IMR-90 (cell line): ENCODE data around the gene ALLC. TPM values are rescaled to one million over a fixed set of nuclear protein-coding genes. Genes with fewer than 3 reads are reported as not detected.

Experiments used
- ATAC-seq: fragments of 200-7000 bp; cut with Tn5 transposase; 2 replicates; pipeline ENCODE4 v1.9.1; 2020; ENCODE audit warnings: low read depth, mild to moderate bottlenecking, moderate library complexity
- BruUV-seq: library from RNA; stranded (reverse); fragments of 400-500 nt; replicated peaks from 2 replicates; lab custom pipeline; 2021; lab: Mats Ljungman, UMichigan
- CTCF ChIA-PET: fragments of 300-600 bp; formaldehyde crosslinking; extraction: SDS; loops from one replicate; lab custom pipeline; 2021; ENCODE audit warnings: antibody characterized with exemption; lab: Yijun Ruan, JAX
- POLR2A ChIA-PET: fragments of 300-600 bp; sonication (Branson Sonifier 250); formaldehyde crosslinking; loops from one replicate; lab custom pipeline; 2022; ENCODE audit warnings: antibody characterized with exemption; ENCODE audit not compliant: unreplicated experiment; lab: Charles Lee
- DNase-seq: peaks from one replicate; pipeline ENCODE4 v3.0.0; 2013
- H2AFZ ChIP-seq: replicated peaks from 2 replicates; pipeline ENCODE3; 2013; ENCODE audit warnings: low read length, mild to moderate bottlenecking; ENCODE audit not compliant: poor library complexity
- H2AK5ac ChIP-seq: 2 replicates; pipeline ENCODE4 v1.6.1; 2013; ENCODE audit warnings: low read depth, low read length, inconsistent platforms
- H2AK9ac ChIP-seq: replicated peaks from 2 replicates; pipeline ENCODE3; 2013; ENCODE audit warnings: mild to moderate bottlenecking, low read depth, low read length, moderate library complexity; ENCODE audit not compliant: poor library complexity
- H2BK120ac ChIP-seq: 2 replicates; pipeline ENCODE4 v1.6.1; 2013; ENCODE audit warnings: low read depth, low read length, inconsistent platforms
- H2BK15ac ChIP-seq: 3 replicates; pipeline ENCODE4 v1.6.1; 2013; ENCODE audit warnings: low read depth, low read length, inconsistent platforms
- H2BK20ac ChIP-seq: 2 replicates; pipeline ENCODE4 v1.6.1; 2013; ENCODE audit warnings: low read depth, mild to moderate bottlenecking, inconsistent platforms, low read length, moderate library complexity
- H2BK5ac ChIP-seq: 2 replicates; pipeline ENCODE4 v1.6.1; 2013; ENCODE audit warnings: mild to moderate bottlenecking, low read depth, low read length, inconsistent platforms; ENCODE audit not compliant: poor library complexity, severe bottlenecking
- H3K14ac ChIP-seq: replicated peaks from 2 replicates; pipeline ENCODE4 v1.6.1; 2013; ENCODE audit warnings: low read depth, low read length, inconsistent platforms
- H3K18ac ChIP-seq: 2 replicates; pipeline ENCODE4 v1.6.1; 2013; ENCODE audit warnings: low read depth, low read length, control low read depth
- H3K23ac ChIP-seq: 2 replicates; pipeline ENCODE4 v1.6.1; 2013; ENCODE audit warnings: low read depth, low read length, inconsistent platforms
- H3K27ac ChIP-seq: 2 replicates; pipeline ENCODE4 v1.5.1; 2013; ENCODE audit warnings: mild to moderate bottlenecking, control low read depth, low read length; ENCODE audit not compliant: insufficient read depth
- H3K27me3 ChIP-seq: 2 replicates; pipeline ENCODE4 v1.6.1; 2013; ENCODE audit warnings: low read length; ENCODE audit not compliant: control insufficient read depth, insufficient read depth
- H3K36me3 ChIP-seq: 2 replicates; pipeline ENCODE4 v1.6.1; 2013; ENCODE audit warnings: low read length, mixed read lengths; ENCODE audit not compliant: control insufficient read depth, insufficient read depth
- H3K4ac ChIP-seq: 2 replicates; pipeline ENCODE4 v1.6.1; 2013; ENCODE audit warnings: low read depth, low read length, inconsistent platforms
- H3K4me1 ChIP-seq: 2 replicates; pipeline ENCODE4 v1.6.1; 2013; ENCODE audit warnings: low read length, mixed read lengths; ENCODE audit not compliant: control insufficient read depth, insufficient read depth
- H3K4me2 ChIP-seq: 2 replicates; pipeline ENCODE4 v1.6.1; 2013; ENCODE audit warnings: low read depth, mild to moderate bottlenecking, control low read depth, low read length, moderate library complexity
- H3K4me3 ChIP-seq: 2 replicates; pipeline ENCODE4 v1.5.1; 2013; ENCODE audit warnings: low read depth, mild to moderate bottlenecking, control low read depth, low read length, moderate library complexity; ENCODE audit not compliant: insufficient read depth
- H3K56ac ChIP-seq: 2 replicates; pipeline ENCODE4 v1.6.1; 2013; ENCODE audit warnings: low read length, inconsistent platforms; ENCODE audit not compliant: insufficient read depth; ENCODE audit errors: extremely low read depth
- H3K79me1 ChIP-seq, 2 experiments: 2 replicates each; pipeline ENCODE4 v1.6.1; 2013; ENCODE audit warnings: low read length in 2 of 2, inconsistent platforms in 1 of 2, low read depth in 1 of 2
- H3K9ac ChIP-seq: 2 replicates; pipeline ENCODE4 v1.6.1; 2013; ENCODE audit warnings: low read depth, low read length, control low read depth
- H3K9me1 ChIP-seq: 2 replicates; pipeline ENCODE4 v1.6.1; 2013; ENCODE audit warnings: low read length, inconsistent platforms; ENCODE audit not compliant: insufficient read depth
- H3K9me3 ChIP-seq: 2 replicates; pipeline ENCODE4 v1.6.1; 2013; ENCODE audit warnings: low read length; ENCODE audit not compliant: control insufficient read depth, insufficient read depth
- H4K20me1 ChIP-seq: 2 replicates; pipeline ENCODE4 v1.6.1; 2013; ENCODE audit warnings: low read length, inconsistent platforms; ENCODE audit not compliant: insufficient read depth
- H4K5ac ChIP-seq: 2 replicates; pipeline ENCODE4 v1.6.1; 2013; ENCODE audit warnings: mild to moderate bottlenecking, low read depth, low read length, control low read depth
- H4K8ac ChIP-seq, 2 experiments: 2 replicates each; pipeline ENCODE4 v1.6.1; 2013; ENCODE audit warnings: low read depth in 2 of 2, low read length in 2 of 2, control low read depth in 1 of 2, inconsistent platforms in 1 of 2
- H4K91ac ChIP-seq: 2 replicates; pipeline ENCODE4 v1.6.1; 2013; ENCODE audit warnings: low read depth, low read length, inconsistent platforms; ENCODE audit not compliant: insufficient read depth
- BHLHE40 ChIP-seq: fragments of 150-350 bp; IDR thresholded peaks from 2 replicates; pipeline ENCODE4 v1.6.1; 2016; ENCODE audit warnings: mild to moderate bottlenecking, low read depth, low read length
- CEBPB ChIP-seq: IDR thresholded peaks from 2 replicates; pipeline ENCODE4 v1.6.1; 2012; ENCODE audit warnings: low read depth, low read length, improper control_type of control experiment
- CHD1 ChIP-seq: IDR thresholded peaks from 2 replicates; pipeline ENCODE4 v1.6.1; 2012; ENCODE audit warnings: low read depth, low read length, improper control_type of control experiment
- CTCF ChIP-seq: conservative IDR thresholded peaks from 2 replicates; pipeline ENCODE4 v1.5.1; 2012; ENCODE audit warnings: mild to moderate bottlenecking, low read depth, low read length, improper control_type of control experiment
- FOS ChIP-seq: fragments of 150-350 bp; IDR thresholded peaks from 2 replicates; pipeline ENCODE4 v1.6.1; 2016; ENCODE audit warnings: low read depth, low read length
- MAFK ChIP-seq: IDR thresholded peaks from 2 replicates; pipeline ENCODE4 v1.6.1; 2012; ENCODE audit warnings: low read depth, low read length, improper control_type of control experiment
- MAZ ChIP-seq: IDR thresholded peaks from 2 replicates; pipeline ENCODE4 v1.6.1; 2012; ENCODE audit warnings: low read depth, mild to moderate bottlenecking, low read length, improper control_type of control experiment, moderate library complexity, borderline replicate concordance
- MXI1 ChIP-seq: IDR thresholded peaks from 2 replicates; pipeline ENCODE4 v1.6.1; 2012; ENCODE audit warnings: low read depth, mild to moderate bottlenecking, low read length, moderate library complexity, borderline replicate concordance
- NFE2L2 ChIP-seq: fragments of 150-350 bp; IDR thresholded peaks from 2 replicates; pipeline ENCODE4 v1.6.1; 2016; ENCODE audit warnings: low read depth, mild to moderate bottlenecking, low read length
- POLR2A ChIP-seq: IDR thresholded peaks from 2 replicates; pipeline ENCODE4 v1.6.1; 2012; ENCODE audit warnings: mild to moderate bottlenecking, low read depth, low read length
- RAD21 ChIP-seq: IDR thresholded peaks from 2 replicates; pipeline ENCODE4 v1.6.1; 2012; ENCODE audit warnings: low read length, improper control_type of control experiment
- RCOR1 ChIP-seq: IDR thresholded peaks from 2 replicates; pipeline ENCODE4 v1.6.1; 2012; ENCODE audit warnings: mild to moderate bottlenecking, low read length, improper control_type of control experiment; ENCODE audit not compliant: insufficient replicate concordance
- RFX5 ChIP-seq: IDR thresholded peaks from 2 replicates; pipeline ENCODE4 v1.8.0; 2012; ENCODE audit warnings: low read depth, mild to moderate bottlenecking, low read length, moderate library complexity
- SMC3 ChIP-seq: fragments of 150-350 bp; IDR thresholded peaks from 2 replicates; pipeline ENCODE4 v1.6.1; 2016; ENCODE audit warnings: low read depth, mild to moderate bottlenecking, antibody characterized with exemption, low read length, moderate library complexity
- USF2 ChIP-seq: fragments of 150-350 bp; IDR thresholded peaks from 2 replicates; pipeline ENCODE4 v1.6.1; 2017; ENCODE audit warnings: mild to moderate bottlenecking, antibody characterized with exemption, low read length, low read depth
- WGBS, 2 experiments: methylation state at CpG; one replicate each; pipeline versions ENCODE4 v1.1.5 to v1.1.7; 2013; ENCODE audit warnings: missing lambda C conversion rate in 2 of 2; ENCODE audit not compliant: insufficient read length in 1 of 2; ENCODE audit errors: extremely low coverage in 2 of 2; 5-methylcytosine and 5-hydroxymethylcytosine counted together
- dilution Hi-C: fragments of 300-500 bp; cut with HindIII; formaldehyde crosslinking; loops from one replicate; pipeline ENCODE4 v1.14.3; 2018; ENCODE audit warnings: low sequenced_read_pairs; ENCODE audit not compliant: unreplicated experiment
- in situ Hi-C: fragments of 300-500 bp; cut with MboI; formaldehyde crosslinking; loops from 3 replicates; pipeline ENCODE4 v1.14.3; 2019; ENCODE audit warnings: low sequenced_read_pairs, inconsistent platforms, mixed read lengths
- intact Hi-C: fragments of 100-400 bp; cut with micrococcal nuclease; formaldehyde crosslinking; loops from 2 replicates; pipeline ENCODE4 v1.10.0; 2022
- polyA plus RNA-seq, 3 experiments: library from polyadenylated mRNA; depleted of rRNA; stranded (reverse); fragments of >200 nt; gene quantifications; 2 replicates each; pipeline ENCODE4 v1.2.3, GENCODE V29; 2012; ENCODE audit warnings: low replicate concordance in 1 of 3
- total RNA-seq: library from RNA; depleted of rRNA; stranded (reverse); fragments of >200 nt; gene quantifications from 2 replicates; pipeline ENCODE4 v1.2.3, GENCODE V29; 2012
- TF ChIP-seq, protein P1 (sequence below): fragments of 150-350 bp; IDR thresholded peaks from 2 replicates; pipeline ENCODE4 v1.6.1; 2016; ENCODE audit warnings: low read depth, mild to moderate bottlenecking, low read length, moderate library complexity, borderline replicate concordance

Gene ALLC
- total and polyA plus RNA-seq, 2 of the 4 experiments (the other 2 are of a cell fraction), result not detected

DNA sequence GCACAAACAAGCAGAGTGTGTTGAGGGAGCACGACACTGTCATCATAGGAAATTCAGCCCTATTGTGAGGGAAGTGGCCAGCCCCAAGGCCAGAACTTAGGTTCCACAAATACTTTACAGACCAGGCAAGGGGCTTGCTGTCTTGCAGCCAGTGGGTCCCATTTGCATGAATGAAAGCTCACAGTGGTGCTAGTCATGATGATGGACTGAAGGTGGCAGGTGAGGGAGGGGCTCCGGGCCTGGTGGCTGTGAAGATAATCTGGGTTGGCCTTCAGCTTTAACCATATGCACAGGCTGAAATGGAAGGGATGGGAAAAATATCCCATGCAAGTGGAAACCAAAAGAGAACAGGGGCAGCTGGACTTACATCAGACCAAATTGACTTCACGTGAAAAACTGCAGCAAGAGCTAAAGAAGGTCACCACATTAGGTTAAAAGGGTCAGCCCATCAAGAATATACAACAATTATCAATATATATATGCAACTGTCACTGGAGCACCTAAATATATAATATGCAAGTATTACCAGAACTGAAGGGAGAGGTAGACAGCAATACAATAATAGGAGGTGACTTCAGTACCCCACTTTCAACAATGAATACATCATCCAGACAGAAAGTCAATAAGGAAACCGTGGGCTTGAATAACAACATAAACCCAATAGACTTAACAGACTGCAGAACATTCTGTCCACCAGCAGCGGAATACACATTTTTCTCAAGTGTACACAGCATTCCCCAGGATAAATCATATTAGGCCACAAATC lies 84.9 kb downstream of the ALLC start:
- Histone ChIP-seq H3K27me3 (no peaks in the 10 kb centered on the region), H3K56ac (no peak overlapping the region), H3K9me3 (no peaks in the 10 kb centered on the region), H2AK9ac (no peak overlapping the region), H4K20me1 (no peaks in the 10 kb centered on the region), H2AFZ (no peak overlapping the region), H2BK120ac (no peak overlapping the region), H3K4me2 (no peak overlapping the region), H2AK5ac (no peak overlapping the region), H4K8ac (no peak overlapping the region), H3K27ac (no peak overlapping the region), H3K79me1 (no peaks in the 10 kb centered on the region), H2BK5ac (no peak overlapping the region), H3K9ac (no peak overlapping the region), H3K4me3 (no peak overlapping the region), H3K18ac (no peak overlapping the region), H2BK20ac (no peak overlapping the region), H3K14ac (no peak overlapping the region), H4K5ac (no peak overlapping the region), H3K23ac (no peak overlapping the region), H3K4me1 (no peaks in the 10 kb centered on the region), H2BK15ac (no peak overlapping the region), H3K9me1 (no peaks in the 10 kb centered on the region), H3K4ac (no peak overlapping the region), H4K91ac (no peak overlapping the region), H3K36me3 (no peaks in the 10 kb centered on the region)
- WGBS, 2 experiments, result no CpG with 5 or more reads among the region's 5 CpGs
- in situ Hi-C loops, result no loop called here
- BruUV-seq, result no TSS peak
- no peak for DNase-seq
- POLR2A ChIA-PET, result no interaction called here
- TF ChIP-seq RCOR1 (no peak), MXI1 (no peak), CTCF (no peak), MAFK (no peak), MAZ (no peak), RAD21 (no peak), CEBPB (no peak), FOS (no peak), POLR2A (no peak), BHLHE40 (no peak), CHD1 (no peak), RFX5 (no peak), SMC3 (no peak), USF2 (no peak), NFE2L2 (no peak)
- TF ChIP-seq, protein P1, sequence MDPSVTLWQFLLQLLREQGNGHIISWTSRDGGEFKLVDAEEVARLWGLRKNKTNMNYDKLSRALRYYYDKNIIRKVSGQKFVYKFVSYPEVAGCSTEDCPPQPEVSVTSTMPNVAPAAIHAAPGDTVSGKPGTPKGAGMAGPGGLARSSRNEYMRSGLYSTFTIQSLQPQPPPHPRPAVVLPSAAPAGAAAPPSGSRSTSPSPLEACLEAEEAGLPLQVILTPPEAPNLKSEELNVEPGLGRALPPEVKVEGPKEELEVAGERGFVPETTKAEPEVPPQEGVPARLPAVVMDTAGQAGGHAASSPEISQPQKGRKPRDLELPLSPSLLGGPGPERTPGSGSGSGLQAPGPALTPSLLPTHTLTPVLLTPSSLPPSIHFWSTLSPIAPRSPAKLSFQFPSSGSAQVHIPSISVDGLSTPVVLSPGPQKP, result no peak
- CTCF ChIA-PET, result interaction anchor here (1.4 kb wide), 1 partner anchor 38 kb away, joined by 4 read pairs; no protein-coding TSS in a partner anchor
- ATAC-seq, result no peak
- intact Hi-C loops, result no loop called here
- dilution Hi-C loops, result no loop called here
